Omental fat pad (tissue), 4 donors: ENCODE data around the gene OTC. TPM values are rescaled to one million over a fixed set of nuclear protein-coding genes. Genes with fewer than 3 reads are reported as not detected.

ENCODE experiments used
- ATAC-seq: fragments of 150-250 bp; one replicate; pipeline ENCODE4 v1.9.1; 2016; ENCODE audit warnings: mild to moderate bottlenecking, moderate library complexity; ENCODE audit not compliant: low FRiP score
- DNase-seq: peaks from one replicate; pipeline ENCODE4 v3.0.0-alpha.2; 2019; ENCODE audit warnings: low spot score
- total RNA-seq, 4 donors: library from RNA; depleted of rRNA; stranded (reverse); fragments of >200 nt; gene quantifications; one replicate each; pipeline ENCODE4 v1.1.0, GENCODE V29; 2016
- TF ChIP-seq, protein P1 (sequence below), 3 donors: fragments of 450-650 bp; IDR thresholded peaks; one replicate each; pipeline ENCODE4 v1.5.1; 2016 to 2017; ENCODE audit warnings: antibody characterized with exemption in 3 of 3, mild to moderate bottlenecking in 3 of 3, moderate library complexity in 2 of 3

OTC gene
- 1 to 10 TPM in 3 of 4 donors, under 1 TPM in 1; 0.36 to 9.8 (median 1.4) TPM for total RNA-seq

DNA sequence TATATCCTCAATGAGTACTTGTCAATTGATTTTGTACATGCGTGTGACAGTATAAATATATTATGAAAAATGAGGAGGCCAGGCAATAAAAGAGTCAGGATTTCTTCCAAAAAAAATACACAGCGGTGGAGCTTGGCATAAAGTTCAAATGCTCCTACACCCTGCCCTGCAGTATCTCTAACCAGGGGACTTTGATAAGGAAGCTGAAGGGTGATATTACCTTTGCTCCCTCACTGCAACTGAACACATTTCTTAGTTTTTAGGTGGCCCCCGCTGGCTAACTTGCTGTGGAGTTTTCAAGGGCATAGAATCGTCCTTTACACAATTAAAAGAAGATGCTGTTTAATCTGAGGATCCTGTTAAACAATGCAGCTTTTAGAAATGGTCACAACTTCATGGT lies at the start of gene OTC:
OTC (plus strand) TSS at position 243 of the 400 bp plus-strand sequence; CDS start at position 336, 93 bp downstream.
- TF ChIP-seq, protein P1, sequence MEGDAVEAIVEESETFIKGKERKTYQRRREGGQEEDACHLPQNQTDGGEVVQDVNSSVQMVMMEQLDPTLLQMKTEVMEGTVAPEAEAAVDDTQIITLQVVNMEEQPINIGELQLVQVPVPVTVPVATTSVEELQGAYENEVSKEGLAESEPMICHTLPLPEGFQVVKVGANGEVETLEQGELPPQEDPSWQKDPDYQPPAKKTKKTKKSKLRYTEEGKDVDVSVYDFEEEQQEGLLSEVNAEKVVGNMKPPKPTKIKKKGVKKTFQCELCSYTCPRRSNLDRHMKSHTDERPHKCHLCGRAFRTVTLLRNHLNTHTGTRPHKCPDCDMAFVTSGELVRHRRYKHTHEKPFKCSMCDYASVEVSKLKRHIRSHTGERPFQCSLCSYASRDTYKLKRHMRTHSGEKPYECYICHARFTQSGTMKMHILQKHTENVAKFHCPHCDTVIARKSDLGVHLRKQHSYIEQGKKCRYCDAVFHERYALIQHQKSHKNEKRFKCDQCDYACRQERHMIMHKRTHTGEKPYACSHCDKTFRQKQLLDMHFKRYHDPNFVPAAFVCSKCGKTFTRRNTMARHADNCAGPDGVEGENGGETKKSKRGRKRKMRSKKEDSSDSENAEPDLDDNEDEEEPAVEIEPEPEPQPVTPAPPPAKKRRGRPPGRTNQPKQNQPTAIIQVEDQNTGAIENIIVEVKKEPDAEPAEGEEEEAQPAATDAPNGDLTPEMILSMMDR (IDR thresholded peaks at IDR 0.05): no peak
- ATAC-seq: no peak
- no peak for DNase-seq

DNA sequence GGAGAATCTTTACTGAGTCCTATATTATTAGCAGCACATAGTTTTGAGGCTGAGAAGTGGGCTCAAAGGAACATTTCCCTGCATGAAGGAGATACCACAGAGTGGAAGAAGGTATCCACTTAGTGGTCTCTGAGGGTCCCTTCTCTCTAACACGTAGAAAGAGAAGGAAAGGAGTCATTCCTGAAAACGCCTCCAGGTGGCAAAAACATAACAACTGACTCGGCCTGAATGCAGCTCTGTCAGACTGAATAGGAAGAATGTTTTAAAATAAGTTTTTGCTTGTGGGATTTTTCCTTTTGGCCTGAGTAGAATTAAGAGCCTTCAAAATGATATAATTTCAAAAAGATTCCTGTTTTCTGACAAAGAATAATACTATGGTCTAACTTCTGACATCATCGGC lies 48.4 kb upstream of the OTC start:
- no peak for ATAC-seq
- TF ChIP-seq, protein P1 (IDR thresholded peaks at IDR 0.05): no peak
- no peak for DNase-seq

DNA sequence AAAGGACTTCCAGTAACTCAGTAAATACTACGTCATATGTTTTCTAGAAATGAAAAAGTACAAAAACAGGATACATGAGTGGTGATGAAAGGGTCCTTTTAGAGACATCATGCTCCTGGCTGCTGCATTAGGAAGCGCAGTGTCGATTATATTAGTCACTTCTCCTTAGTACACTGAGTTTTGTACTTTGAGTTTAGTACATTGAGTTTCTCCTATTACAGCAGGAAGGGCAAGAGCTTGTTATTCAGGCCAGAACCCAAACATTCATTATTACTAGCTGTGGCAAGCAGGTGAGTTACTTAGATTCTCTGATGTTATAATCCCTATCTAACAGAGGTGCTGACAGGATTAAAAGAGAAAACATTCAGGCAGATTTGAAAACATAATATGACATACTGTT lies 46.4 kb upstream of the OTC start:
- DNase-seq: no peak
- TF ChIP-seq, protein P1 (IDR thresholded peaks at IDR 0.05): no peak
- ATAC-seq: no peak

DNA sequence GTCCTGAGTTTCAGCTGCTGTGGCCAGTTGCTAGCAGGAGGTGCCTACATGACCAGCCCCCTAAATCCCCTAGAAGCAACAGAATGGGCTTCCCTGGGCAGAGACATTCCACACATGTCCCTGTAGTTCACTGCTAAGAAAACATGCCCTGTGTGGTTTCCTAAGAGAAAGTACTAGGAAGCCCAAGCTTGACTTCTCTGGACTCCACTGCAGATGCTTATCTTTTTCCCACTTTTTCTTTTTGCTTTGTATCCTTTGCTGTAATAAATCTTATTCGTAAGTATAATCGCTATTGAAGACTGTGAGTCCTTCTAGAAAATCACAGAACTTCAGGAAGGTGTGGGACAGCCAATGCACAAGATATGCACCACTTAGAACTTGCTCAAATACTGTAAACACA lies 40.7 kb upstream of the OTC start:
- ATAC-seq (no peak), DNase-seq (no peak)
- TF ChIP-seq, protein P1 (IDR thresholded peaks at IDR 0.05): no peak

DNA sequence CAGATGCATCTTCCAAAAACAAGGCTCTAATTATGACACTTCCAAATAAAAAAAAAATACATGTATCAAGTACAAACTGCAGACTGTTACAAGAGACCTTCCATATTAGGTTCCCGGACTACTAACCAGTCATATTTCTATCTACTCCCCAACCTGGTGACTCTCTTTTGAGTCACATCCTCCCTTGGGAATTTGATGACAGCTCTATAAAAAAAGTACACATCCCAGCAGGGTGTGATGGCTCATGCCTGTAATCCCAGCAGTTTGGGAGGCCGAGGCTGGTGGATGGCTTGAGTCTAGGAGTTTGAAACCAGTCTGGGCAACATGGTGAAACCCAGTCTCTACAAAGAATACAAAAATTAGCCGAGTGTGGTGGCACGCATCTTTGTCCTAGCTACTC lies 40.0 kb upstream of the OTC start:
- DNase-seq (no peak), ATAC-seq (no peak)
- TF ChIP-seq, protein P1 (IDR thresholded peaks at IDR 0.05): no peak

DNA sequence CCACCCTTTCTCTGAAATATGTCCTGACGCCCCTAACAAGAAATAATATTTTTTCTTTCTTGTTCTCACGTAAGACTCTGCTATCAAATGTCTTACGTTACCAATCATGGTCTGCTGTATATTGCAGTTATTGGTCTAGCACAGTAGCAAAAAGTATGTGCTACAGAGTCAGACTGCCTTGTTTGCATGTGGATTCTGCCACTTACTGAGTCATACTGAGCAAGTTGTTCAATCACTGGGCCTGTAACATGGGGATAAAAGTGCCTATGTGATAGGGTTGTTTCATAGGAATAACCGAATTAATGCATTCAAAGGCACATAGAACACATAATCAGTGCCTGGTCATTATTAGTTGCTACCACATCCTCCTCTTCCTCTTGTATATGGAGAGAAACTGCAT lies 39.2 kb upstream of the OTC start:
- DNase-seq: no peak
- TF ChIP-seq, protein P1 (IDR thresholded peaks at IDR 0.05): no peak
- no peak for ATAC-seq

DNA sequence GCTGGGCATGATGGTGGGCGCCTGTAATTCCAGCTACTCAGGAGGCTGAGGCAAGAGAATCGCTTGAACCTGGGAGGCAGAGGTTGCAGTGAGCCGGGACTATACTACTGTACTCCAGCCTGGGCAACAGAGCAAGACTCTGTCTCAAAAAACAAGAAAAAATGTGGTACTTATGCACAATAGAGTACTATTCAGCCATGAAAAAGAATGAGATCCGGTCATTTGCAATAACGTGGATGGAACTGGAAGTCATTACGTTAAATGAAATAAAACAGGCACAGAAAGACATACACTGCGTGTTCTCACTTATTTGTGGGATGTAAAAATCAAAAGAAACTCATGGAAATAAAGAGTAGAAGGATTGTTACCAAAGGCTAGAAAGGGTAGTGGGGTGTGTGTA lies 37.2 kb upstream of the OTC start:
- ATAC-seq (no peak), DNase-seq (no peak)
- TF ChIP-seq, protein P1 (IDR thresholded peaks at IDR 0.05): no peak
